PFSK-1 (cell line): ENCODE measurements around the gene THBS4.

Experiments used
- FOXP2 ChIP-seq: optimal IDR thresholded peaks from 2 replicates; pipeline ENCODE3; 2011; ENCODE audit warnings: borderline replicate concordance, control low read depth, inconsistent platforms; ENCODE audit not compliant: insufficient read depth; ENCODE audit errors: extremely low read length, extremely low read depth
- POLR2AphosphoS5 ChIP-seq: IDR thresholded peaks from 2 replicates; pipeline ENCODE4 v1.6.1; 2012; ENCODE audit warnings: low read depth, mild to moderate bottlenecking, control low read depth, low read length, moderate library complexity
- SIN3A ChIP-seq: IDR thresholded peaks from 2 replicates; pipeline ENCODE4 v1.6.1; 2012; ENCODE audit warnings: mild to moderate bottlenecking, low read length, moderate library complexity, borderline replicate concordance; ENCODE audit not compliant: insufficient read depth
- TAF1 ChIP-seq: IDR thresholded peaks from 2 replicates; pipeline ENCODE4 v1.6.1; 2012; ENCODE audit warnings: low read length, control low read depth, borderline replicate concordance; ENCODE audit not compliant: insufficient read depth
- TF ChIP-seq, protein P1 (sequence below), 2 experiments: IDR thresholded peaks; 2 replicates each; pipeline versions ENCODE4 v1.6.1 to v1.8.0; 2011 to 2012; ENCODE audit warnings: low read depth in 2 of 2, low read length in 2 of 2, control low read depth in 1 of 2, inconsistent platforms in 1 of 2, mild to moderate bottlenecking in 1 of 2, moderate library complexity in 1 of 2; ENCODE audit not compliant: insufficient read depth in 1 of 2

The THBS4 gene

DNA sequence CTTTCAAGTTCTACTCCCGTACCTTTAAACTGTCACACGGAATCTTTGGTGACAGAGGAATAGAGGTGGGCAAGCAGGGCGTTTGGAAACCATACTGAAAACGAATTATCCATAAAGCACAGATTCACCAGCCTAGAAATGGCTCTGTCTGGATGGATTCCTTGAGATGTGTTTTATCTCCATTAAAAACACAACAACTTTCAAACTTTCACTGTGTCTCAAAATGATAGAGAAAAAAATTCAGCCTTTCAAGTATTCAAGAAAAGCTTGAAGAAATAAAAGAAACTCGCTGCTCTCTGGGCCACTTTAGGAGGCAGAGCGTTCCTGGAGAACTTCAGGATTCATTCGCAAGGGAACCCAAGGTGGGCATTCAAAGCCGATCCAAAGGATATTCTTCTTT is 589 bp upstream of the THBS4 start:
- TF ChIP-seq FOXP2 (no peak), SIN3A (no peak), POLR2AphosphoS5 (no peak), TAF1 (no peak)
- TF ChIP-seq, protein P1, sequence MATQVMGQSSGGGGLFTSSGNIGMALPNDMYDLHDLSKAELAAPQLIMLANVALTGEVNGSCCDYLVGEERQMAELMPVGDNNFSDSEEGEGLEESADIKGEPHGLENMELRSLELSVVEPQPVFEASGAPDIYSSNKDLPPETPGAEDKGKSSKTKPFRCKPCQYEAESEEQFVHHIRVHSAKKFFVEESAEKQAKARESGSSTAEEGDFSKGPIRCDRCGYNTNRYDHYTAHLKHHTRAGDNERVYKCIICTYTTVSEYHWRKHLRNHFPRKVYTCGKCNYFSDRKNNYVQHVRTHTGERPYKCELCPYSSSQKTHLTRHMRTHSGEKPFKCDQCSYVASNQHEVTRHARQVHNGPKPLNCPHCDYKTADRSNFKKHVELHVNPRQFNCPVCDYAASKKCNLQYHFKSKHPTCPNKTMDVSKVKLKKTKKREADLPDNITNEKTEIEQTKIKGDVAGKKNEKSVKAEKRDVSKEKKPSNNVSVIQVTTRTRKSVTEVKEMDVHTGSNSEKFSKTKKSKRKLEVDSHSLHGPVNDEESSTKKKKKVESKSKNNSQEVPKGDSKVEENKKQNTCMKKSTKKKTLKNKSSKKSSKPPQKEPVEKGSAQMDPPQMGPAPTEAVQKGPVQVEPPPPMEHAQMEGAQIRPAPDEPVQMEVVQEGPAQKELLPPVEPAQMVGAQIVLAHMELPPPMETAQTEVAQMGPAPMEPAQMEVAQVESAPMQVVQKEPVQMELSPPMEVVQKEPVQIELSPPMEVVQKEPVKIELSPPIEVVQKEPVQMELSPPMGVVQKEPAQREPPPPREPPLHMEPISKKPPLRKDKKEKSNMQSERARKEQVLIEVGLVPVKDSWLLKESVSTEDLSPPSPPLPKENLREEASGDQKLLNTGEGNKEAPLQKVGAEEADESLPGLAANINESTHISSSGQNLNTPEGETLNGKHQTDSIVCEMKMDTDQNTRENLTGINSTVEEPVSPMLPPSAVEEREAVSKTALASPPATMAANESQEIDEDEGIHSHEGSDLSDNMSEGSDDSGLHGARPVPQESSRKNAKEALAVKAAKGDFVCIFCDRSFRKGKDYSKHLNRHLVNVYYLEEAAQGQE (IDR thresholded peaks at IDR 0.05; ENCODE audit: insufficient read depth in 1 of 2, low read depth in 2 of 2, low read length in 2 of 2): no peak

DNA sequence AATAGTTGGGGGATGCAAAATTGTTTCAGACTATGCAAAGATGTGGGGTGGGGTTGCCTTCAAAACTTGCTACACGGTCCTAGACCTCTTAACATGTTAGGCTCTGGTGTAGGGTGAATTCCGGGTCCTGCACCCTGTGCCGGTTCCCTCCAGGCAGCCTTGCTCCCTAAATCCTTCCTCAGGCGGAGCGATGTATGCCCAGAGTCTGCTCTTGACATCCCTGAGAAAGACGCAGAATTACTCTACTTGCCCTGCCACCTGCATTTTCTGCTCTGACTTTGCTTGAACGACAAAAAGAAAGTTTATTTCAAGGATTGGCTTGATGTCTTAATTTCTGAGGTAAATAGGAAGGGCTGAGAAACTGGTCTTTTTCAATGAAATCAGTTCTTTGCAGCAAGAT is 691 bp downstream of the THBS4 start:
- TF ChIP-seq, protein P1 (IDR thresholded peaks at IDR 0.05; ENCODE audit: insufficient read depth in 1 of 2, low read depth in 2 of 2, low read length in 2 of 2): no peak
- no peak for TF ChIP-seq FOXP2
- no peak for TF ChIP-seq SIN3A
- TF ChIP-seq POLR2AphosphoS5: no peak
- TF ChIP-seq TAF1: no peak

DNA sequence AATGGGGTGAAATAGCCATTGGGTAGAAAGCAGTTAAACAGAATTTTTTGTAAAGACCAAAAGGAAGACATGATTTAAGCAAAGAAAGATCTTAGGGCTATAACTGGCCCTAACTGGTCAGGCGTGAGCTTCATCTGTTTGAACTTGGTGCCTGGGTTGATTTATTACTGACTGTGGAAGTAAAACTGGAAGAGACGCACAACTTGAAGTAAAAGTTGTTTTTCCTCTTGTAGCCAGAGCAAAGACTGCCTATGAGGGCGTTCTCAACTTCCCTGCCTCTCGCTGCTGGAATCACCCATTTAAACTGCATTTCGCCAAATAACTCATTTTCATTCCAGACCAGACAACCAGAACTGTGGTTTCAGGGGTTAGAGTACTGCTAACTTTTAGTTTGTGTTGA is 1.5 kb downstream of the THBS4 start:
- no peak for TF ChIP-seq FOXP2
- TF ChIP-seq SIN3A: no peak
- TF ChIP-seq TAF1: no peak
- no peak for TF ChIP-seq POLR2AphosphoS5
- TF ChIP-seq, protein P1 (IDR thresholded peaks at IDR 0.05; ENCODE audit: insufficient read depth in 1 of 2, low read depth in 2 of 2, low read length in 2 of 2): no peak

DNA sequence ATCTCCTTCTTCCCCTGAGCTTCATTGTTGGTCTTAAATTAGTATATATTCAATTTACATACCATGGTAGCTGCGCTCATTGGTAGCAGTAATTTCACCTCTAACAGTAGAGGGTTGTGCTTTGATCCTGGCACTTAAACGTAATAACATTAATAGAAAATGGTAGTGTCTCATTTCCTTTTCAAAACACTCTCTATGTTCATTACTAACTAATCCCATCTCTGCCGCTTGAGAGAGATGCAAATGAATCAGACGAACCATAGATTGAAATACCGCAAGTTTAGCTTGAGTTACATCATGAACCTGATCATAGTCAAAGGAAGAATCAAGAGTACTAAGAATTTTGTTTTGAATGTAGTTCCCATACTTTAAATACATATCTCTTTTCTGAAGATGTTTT is 2.2 kb downstream of the THBS4 start:
- TF ChIP-seq FOXP2 (no peak), SIN3A (no peak), TAF1 (no peak), POLR2AphosphoS5 (no peak)
- TF ChIP-seq, protein P1 (IDR thresholded peaks at IDR 0.05; ENCODE audit: insufficient read depth in 1 of 2, low read depth in 2 of 2, low read length in 2 of 2): no peak

DNA sequence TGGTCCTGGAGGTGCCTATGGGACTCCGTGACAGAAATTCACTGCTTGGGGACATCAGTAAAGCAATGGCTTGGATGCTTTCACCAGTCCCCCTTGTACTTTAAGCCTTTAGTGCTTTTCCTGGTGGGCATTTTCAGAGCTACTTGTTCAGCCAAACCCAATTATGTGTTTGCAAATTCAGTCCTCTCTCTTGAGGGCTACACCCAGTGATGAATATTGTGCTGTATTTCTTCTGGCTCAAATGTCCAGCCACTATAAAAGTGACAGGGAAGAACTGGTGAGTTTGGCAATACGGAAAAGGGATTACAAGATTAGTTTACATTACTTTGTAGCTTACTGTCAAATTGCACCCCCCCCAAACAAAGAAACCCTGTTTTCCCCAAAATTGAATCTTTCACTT is 4.5 kb downstream of the THBS4 start:
- TF ChIP-seq SIN3A (no peak), FOXP2 (no peak), POLR2AphosphoS5 (no peak), TAF1 (no peak)
- TF ChIP-seq, protein P1 (IDR thresholded peaks at IDR 0.05; ENCODE audit: insufficient read depth in 1 of 2, low read depth in 2 of 2, low read length in 2 of 2): no peak
